HEK293 (cell line): ENCODE measurements around the gene NTSR2.

Experiments used
- ATF2 ChIP-seq: fragments of 450-650 bp; formaldehyde crosslinking; IDR thresholded peaks from 2 replicates; pipeline ENCODE4 v1.5.1; 2016; ENCODE audit warnings: missing biosample characterization, missing genetic modification characterization, low read depth
- CTCF ChIP-seq: fragments of 450-650 bp; formaldehyde crosslinking; IDR thresholded peaks from 2 replicates; pipeline ENCODE4 v1.5.1; 2016; ENCODE audit warnings: missing biosample characterization, missing genetic modification characterization
- ZBTB1 ChIP-seq: fragments of 450-650 bp; formaldehyde crosslinking; IDR thresholded peaks from 2 replicates; pipeline ENCODE4 v1.5.1; 2016; ENCODE audit warnings: missing biosample characterization, missing genetic modification characterization
- ZBTB11 ChIP-seq: fragments of 450-650 bp; formaldehyde crosslinking; conservative IDR thresholded peaks from 2 replicates; pipeline ENCODE4 v1.5.1; 2016; ENCODE audit warnings: low read depth, missing biosample characterization, missing genetic modification characterization
- ZBTB48 ChIP-seq: fragments of 450-650 bp; formaldehyde crosslinking; IDR thresholded peaks from 2 replicates; pipeline ENCODE4 v1.5.1; 2016; ENCODE audit warnings: missing biosample characterization, missing genetic modification characterization
- ZNF18 ChIP-seq: fragments of 450-650 bp; formaldehyde crosslinking; IDR thresholded peaks from 2 replicates; pipeline ENCODE4 v1.5.1; 2016; ENCODE audit warnings: missing biosample characterization, missing genetic modification characterization
- ZNF266 ChIP-seq: fragments of 450-650 bp; formaldehyde crosslinking; IDR thresholded peaks from 2 replicates; pipeline ENCODE4 v1.5.1; 2016; ENCODE audit warnings: missing biosample characterization, missing genetic modification characterization, low read depth
- ZNF274 ChIP-seq, 2 experiments: fragments of 200-500 bp in 1 of 2; fragments of 450-650 bp in 1 of 2; sonication (Bioruptor generic) in 1 of 2; formaldehyde crosslinking in 1 of 2; IDR thresholded peaks; 2 replicates each; pipeline versions ENCODE4 v1.5.1 to v1.6.1; 2014 to 2016; ENCODE audit warnings: borderline replicate concordance in 1 of 2, inconsistent platforms in 1 of 2, low read length in 1 of 2, missing biosample characterization in 1 of 2, missing genetic modification characterization in 1 of 2
- ZNF302 ChIP-seq: fragments of 450-650 bp; formaldehyde crosslinking; IDR thresholded peaks from 2 replicates; pipeline ENCODE4 v1.5.1; 2016; ENCODE audit warnings: missing biosample characterization, missing genetic modification characterization, low read depth
- ZNF449 ChIP-seq: fragments of 450-650 bp; formaldehyde crosslinking; IDR thresholded peaks from 2 replicates; pipeline ENCODE4 v1.5.1; 2017; ENCODE audit warnings: missing biosample characterization, mild to moderate bottlenecking, missing genetic modification characterization, moderate library complexity
- ZNF596 ChIP-seq: fragments of 450-650 bp; IDR thresholded peaks from 2 replicates; pipeline ENCODE4 v1.5.0; 2018; ENCODE audit warnings: missing biosample characterization, mild to moderate bottlenecking, missing genetic modification characterization, moderate library complexity
- ZNF670 ChIP-seq: fragments of 450-650 bp; formaldehyde crosslinking; IDR thresholded peaks from 2 replicates; pipeline ENCODE4 v1.5.1; 2016; ENCODE audit warnings: missing biosample characterization, missing genetic modification characterization, low read depth

GRCh38 chr2:11652553-11652952, 17.4 kb downstream of the NTSR2 start:
- no peak for TF ChIP-seq ZNF302 (tag by site-specific recombination)
- TF ChIP-seq CTCF, result no peak
- TF ChIP-seq ZBTB1 (tag by site-specific recombination), result no peak
- TF ChIP-seq ATF2 (tag by site-specific recombination), result no peak
- no peak for TF ChIP-seq ZBTB11
- no peak for TF ChIP-seq ZNF449
- TF ChIP-seq ZNF596 (tag by site-specific recombination), result no peak
- TF ChIP-seq ZNF266 (tag by site-specific recombination), result no peak
- no peak for TF ChIP-seq ZNF670
- no peak for TF ChIP-seq ZNF18 (tag by site-specific recombination)
- TF ChIP-seq ZNF274 (IDR thresholded peaks at IDR 0.05; ENCODE audit: low read length), result no peak
- no peak for TF ChIP-seq ZNF274 (tag by site-specific recombination; IDR thresholded peaks at IDR 0.05; ENCODE audit: borderline replicate concordance)
- TF ChIP-seq ZBTB48 (tag by site-specific recombination), result no peak
